Measurements from ENCODE around the gene MBD3L5.
"Not testable (repeated sequence)": the region's sequence is repeated elsewhere in the genome, so short reads cannot be mapped to it uniquely, and the experiment has no call there.

The MBD3L5 gene

GRCh38 chr19:7030278-7030677 is at the start of gene MBD3L5:
Gene MBD3L5 (plus strand): TSS chr19:7030578. CDS start chr19:7030612, 34 bp downstream.
- not testable (repeated sequence) for DNase-seq

- no peak for DNase-seq
Measured at GRCh38 chr19:6983448-6983847, 46.9 kb upstream of the MBD3L5 start.

GRCh38 chr19:6987850-6988249 is 42.5 kb upstream of the MBD3L5 start:
- no peak for DNase-seq

GRCh38 chr19:6988257-6988656 is 42.1 kb upstream of the MBD3L5 start:
- DNase-seq, result no peak

- no peak for DNase-seq
Measured at GRCh38 chr19:6995054-6995453, 35.3 kb upstream of the MBD3L5 start.

- DNase-seq, result no peak
Measured at GRCh38 chr19:6996810-6997209, 33.6 kb upstream of the MBD3L5 start.

- no peak for DNase-seq
Measured at GRCh38 chr19:6997679-6998445, 32.5 kb upstream of the MBD3L5 start.

GRCh38 chr19:6999933-7000332 is 30.4 kb upstream of the MBD3L5 start:
- no peak for DNase-seq

GRCh38 chr19:7000333-7000732 is 30.0 kb upstream of the MBD3L5 start:
- DNase-seq, result no peak

GRCh38 chr19:7000816-7001215 is 29.6 kb upstream of the MBD3L5 start:
- no peak for DNase-seq

GRCh38 chr19:7004313-7004931 is 26.0 kb upstream of the MBD3L5 start:
- no peak for DNase-seq

GRCh38 chr19:7006135-7006704 is 24.2 kb upstream of the MBD3L5 start:
- no peak for DNase-seq

- DNase-seq, result no peak
Measured at GRCh38 chr19:7007859-7008258, 22.5 kb upstream of the MBD3L5 start.

- DNase-seq, result no peak
Measured at GRCh38 chr19:7010722-7011593, 19.4 kb upstream of the MBD3L5 start.

GRCh38 chr19:7013678-7014077 is 16.7 kb upstream of the MBD3L5 start:
- DNase-seq, result no peak

- DNase-seq, result no peak
Measured at GRCh38 chr19:7018828-7019227, 11.6 kb upstream of the MBD3L5 start.

- DNase-seq, result not testable (repeated sequence)
Measured at GRCh38 chr19:7021331-7021730, 9.0 kb upstream of the MBD3L5 start, which contains the start of gene MBD3L2B. Gene MBD3L2B (minus strand): TSS chr19:7021431. CDS start chr19:7021397, 34 bp downstream.

GRCh38 chr19:7028790-7029189 is 1.6 kb upstream of the MBD3L5 start:
- DNase-seq, result not testable (repeated sequence)

- not testable (repeated sequence) for DNase-seq
Measured at GRCh38 chr19:7040079-7040478, 9.7 kb downstream of the MBD3L5 start, which contains the start of gene MBD3L4. Gene MBD3L4 (minus strand): TSS chr19:7040179. CDS start chr19:7040144, 35 bp downstream.

GRCh38 chr19:7041563-7041962 is 11.2 kb downstream of the MBD3L5 start:
- not testable (repeated sequence) for DNase-seq

GRCh38 chr19:7049021-7049420 is 18.6 kb downstream of the MBD3L5 start, which contains the start of gene MBD3L2:
Gene MBD3L2 (plus strand): TSS chr19:7049321. CDS start chr19:7049374, 53 bp downstream.
- DNase-seq, result not testable (repeated sequence)

GRCh38 chr19:7051421-7051820 is 21.0 kb downstream of the MBD3L5 start:
- DNase-seq, result not testable (repeated sequence)

- not testable (repeated sequence) for DNase-seq
Measured at GRCh38 chr19:7052896-7053295, 22.5 kb downstream of the MBD3L5 start.
